ENCODE data around the gene DPF3. TPM values are rescaled to one million over a fixed set of nuclear protein-coding genes. Genes with fewer than 3 reads are reported as not detected.

DPF3 gene
- total and polyA plus RNA-seq, 2 donors from 2014 or later: 2.3 to 2.8 TPM

GRCh38 chr14:72753879-72754400, 140.0 kb downstream of the DPF3 start:
- H3K4me1 ChIP-seq (ENCODE audit: control insufficient read depth in 2 of 3, insufficient read depth in 2 of 3, low read depth in 1 of 3, low read length in 3 of 3): no peaks in the 10 kb centered on the region
- H3K9me3 ChIP-seq (ENCODE audit: control insufficient read depth in 2 of 3, insufficient read depth in 1 of 3, low read length in 3 of 3): no peaks in the 10 kb centered on the region
- no peak for TF ChIP-seq CTCF (IDR thresholded peaks at IDR 0.05; ENCODE audit: borderline replicate concordance, extremely low read depth, insufficient read depth)
- intact Hi-C loops (cut with DNase I): no loop called here
- H3K36me3 ChIP-seq (ENCODE audit: control insufficient read depth in 2 of 3, insufficient read depth in 3 of 3, low read length in 3 of 3): no peaks in the 10 kb centered on the region
- no peaks in the 10 kb centered on the region for H3K27me3 ChIP-seq (ENCODE audit: control insufficient read depth, insufficient read depth, low read length)
- no peak overlapping the region for H3K27ac ChIP-seq (ENCODE audit: low read depth in 2 of 2, low read length in 2 of 2)
- H3K4me3 ChIP-seq (ENCODE audit: low read length in 3 of 3): no peak overlapping the region
- DNase-seq (no peak), FAIRE-seq (no peak)
- H3K9ac ChIP-seq (ENCODE audit: low read length in 3 of 3): no peak overlapping the region

GRCh38 chr14:72753044-72753710, 140.7 kb downstream of the DPF3 start:
- TF ChIP-seq CTCF (IDR thresholded peaks at IDR 0.05; ENCODE audit: borderline replicate concordance, extremely low read depth, insufficient read depth): no peak
- intact Hi-C loops (cut with DNase I): no loop called here
- no peaks in the 10 kb centered on the region for H3K36me3 ChIP-seq (ENCODE audit: control insufficient read depth in 2 of 3, insufficient read depth in 3 of 3, low read length in 3 of 3)
- H3K9ac ChIP-seq (ENCODE audit: low read length in 3 of 3): no peak overlapping the region
- no peaks in the 10 kb centered on the region for H3K9me3 ChIP-seq (ENCODE audit: control insufficient read depth in 2 of 3, insufficient read depth in 1 of 3, low read length in 3 of 3)
- H3K27ac ChIP-seq (ENCODE audit: low read depth in 2 of 2, low read length in 2 of 2): no peak overlapping the region
- no peaks in the 10 kb centered on the region for H3K4me1 ChIP-seq (ENCODE audit: control insufficient read depth in 2 of 3, insufficient read depth in 2 of 3, low read depth in 1 of 3, low read length in 3 of 3)
- FAIRE-seq: no peak
- no peak overlapping the region for H3K4me3 ChIP-seq (ENCODE audit: low read length in 3 of 3)
- no peak for DNase-seq
- no peaks in the 10 kb centered on the region for H3K27me3 ChIP-seq (ENCODE audit: control insufficient read depth, insufficient read depth, low read length)

GRCh38 chr14:72752034-72752412, 141.9 kb downstream of the DPF3 start:
- TF ChIP-seq CTCF (IDR thresholded peaks at IDR 0.05; ENCODE audit: borderline replicate concordance, extremely low read depth, insufficient read depth): no peak
- no peak overlapping the region for H3K27ac ChIP-seq (ENCODE audit: low read depth in 2 of 2, low read length in 2 of 2)
- H3K27me3 ChIP-seq (ENCODE audit: control insufficient read depth, insufficient read depth, low read length): no peaks in the 10 kb centered on the region
- intact Hi-C loops (cut with DNase I): no loop called here
- FAIRE-seq (no peak), DNase-seq (no peak)
- no peaks in the 10 kb centered on the region for H3K9me3 ChIP-seq (ENCODE audit: control insufficient read depth in 2 of 3, insufficient read depth in 1 of 3, low read length in 3 of 3)
- H3K4me3 ChIP-seq (ENCODE audit: low read length in 3 of 3): no peak overlapping the region
- H3K9ac ChIP-seq (ENCODE audit: low read length in 3 of 3): no peak overlapping the region
- H3K36me3 ChIP-seq (ENCODE audit: control insufficient read depth in 2 of 3, insufficient read depth in 3 of 3, low read length in 3 of 3): no peaks in the 10 kb centered on the region
- H3K4me1 ChIP-seq (ENCODE audit: control insufficient read depth in 2 of 3, insufficient read depth in 2 of 3, low read depth in 1 of 3, low read length in 3 of 3): no peaks in the 10 kb centered on the region
